Keratinocyte (primary cell): ENCODE results near the gene DDIT4L. TPM values are rescaled to one million over a fixed set of nuclear protein-coding genes. Genes with fewer than 3 reads are reported as not detected.

Experiments
- DNase-seq: peaks from one replicate; pipeline ENCODE4 v3.0.0-alpha.2; 2011; ENCODE audit warnings: low read depth, missing footprints, low spot score
- FAIRE-seq: peaks from 2 replicates; lab custom pipeline; 2011; peaks lifted over from hg19 to GRCh38; lab: Jason Lieb, UNC
- H2AFZ ChIP-seq: 2 replicates; pipeline ENCODE4 v1.6.0; 2012; ENCODE audit warnings: low read length, control low read depth, inconsistent platforms; ENCODE audit not compliant: control insufficient read depth
- H3K27ac ChIP-seq: 2 replicates; pipeline ENCODE4 v1.5.1; 2011; ENCODE audit warnings: low read length; ENCODE audit not compliant: control insufficient read depth, insufficient read depth
- H3K27me3 ChIP-seq: 3 replicates; pipeline ENCODE4 v1.6.0; 2011; ENCODE audit warnings: low read length; ENCODE audit not compliant: control insufficient read depth, insufficient read depth; ENCODE audit errors: extremely low read depth
- H3K36me3 ChIP-seq, 2 experiments: 2 replicates in 1 of 2; 3 replicates in 1 of 2; pipeline ENCODE4 v1.5.1; 2011; ENCODE audit warnings: low read length in 2 of 2, mild to moderate bottlenecking in 1 of 2; ENCODE audit not compliant: control insufficient read depth in 2 of 2, insufficient read depth in 2 of 2; ENCODE audit errors: extremely low read depth in 1 of 2
- H3K4me1 ChIP-seq: 3 replicates; pipeline ENCODE4 v1.5.1; 2011; ENCODE audit warnings: low read length; ENCODE audit not compliant: control insufficient read depth, insufficient read depth; ENCODE audit errors: extremely low read depth
- H3K4me2 ChIP-seq: 3 replicates; pipeline ENCODE4 v1.6.0; 2011; ENCODE audit warnings: low read depth, low read length; ENCODE audit not compliant: control insufficient read depth, insufficient read depth; ENCODE audit errors: extremely low read depth
- H3K4me3 ChIP-seq, 3 experiments: fragments of 200-600 bp in 1 of 3; sonication (generic) in 1 of 3; 2 replicates in 2 of 3; 3 replicates in 1 of 3; pipeline ENCODE4 v1.5.1; 2011 to 2016; ENCODE audit warnings: low read length in 3 of 3, mild to moderate bottlenecking in 3 of 3, control low read depth in 2 of 3, inconsistent platforms in 1 of 3, low read depth in 1 of 3, mixed read lengths in 1 of 3, mixed run types in 1 of 3, moderate library complexity in 1 of 3; ENCODE audit not compliant: control insufficient read depth in 2 of 3, insufficient read depth in 2 of 3; ENCODE audit errors: extremely low read depth in 1 of 3
- H3K79me2 ChIP-seq: 2 replicates; pipeline ENCODE4 v1.6.0; 2012; ENCODE audit warnings: low read length; ENCODE audit not compliant: control insufficient read depth, insufficient read depth
- H3K9ac ChIP-seq: 3 replicates; pipeline ENCODE4 v1.6.0; 2011; ENCODE audit warnings: low read length; ENCODE audit not compliant: control insufficient read depth, insufficient read depth; ENCODE audit errors: extremely low read depth
- H3K9me1 ChIP-seq: 3 replicates; pipeline ENCODE4 v1.6.0; 2011; ENCODE audit warnings: low read length; ENCODE audit not compliant: control insufficient read depth, insufficient read depth; ENCODE audit errors: extremely low read depth
- H3K9me3 ChIP-seq: 2 replicates; pipeline ENCODE4 v1.5.1; 2012; ENCODE audit warnings: low read depth, low read length; ENCODE audit not compliant: control insufficient read depth
- H4K20me1 ChIP-seq: 3 replicates; pipeline ENCODE4 v1.6.0; 2011; ENCODE audit warnings: low read length; ENCODE audit not compliant: control insufficient read depth, insufficient read depth; ENCODE audit errors: extremely low read depth
- EZH2 ChIP-seq: IDR thresholded peaks from one replicate; pipeline ENCODE4 v1.6.1; 2012; ENCODE audit warnings: inconsistent platforms, mild to moderate bottlenecking, low read length, moderate library complexity
- dilution Hi-C: fragments of 300-500 bp; cut with MboI; formaldehyde crosslinking; loops from one replicate; pipeline ENCODE4 v1.7.0; 2020; ENCODE audit warnings: low sequenced_read_pairs; ENCODE audit not compliant: extremely low pct_ligation_motif_present
- polyA plus RNA-seq, 5 experiments: library from polyadenylated mRNA; depleted of rRNA in 3 of 5; stranded (reverse) in 3 of 5; stranded (forward) in 1 of 5; unstranded in 1 of 5; fragments of >200 nt; gene quantifications; 1 replicate in 1 of 5; 2 replicates in 3 of 5; 3 replicates in 1 of 5; pipeline versions ENCODE4 v1.2.1 to v1.2.3, GENCODE V29; 2011 to 2012; ENCODE audit warnings: missing spikeins in 2 of 5, low read depth in 1 of 5, low replicate concordance in 1 of 5
- TF ChIP-seq, protein P1 (sequence below), 3 experiments: IDR thresholded peaks in 1 of 3; conservative IDR thresholded peaks in 1 of 3; optimal IDR thresholded peaks in 1 of 3; 2 replicates in 2 of 3; 3 replicates in 1 of 3; pipeline versions ENCODE3 to v1.5.1; 2011; ENCODE audit warnings: low read length in 3 of 3, mild to moderate bottlenecking in 3 of 3, moderate library complexity in 2 of 3, control low read depth in 1 of 3, inconsistent platforms in 1 of 3; ENCODE audit not compliant: insufficient read depth in 2 of 3; ENCODE audit errors: extremely low read depth in 1 of 3

Gene DDIT4L
- polyA plus RNA-seq, 1 donor (not counting 4 experiments of a cell fraction or from before 2014, with no cell fraction given): 0.46 TPM

DNA sequence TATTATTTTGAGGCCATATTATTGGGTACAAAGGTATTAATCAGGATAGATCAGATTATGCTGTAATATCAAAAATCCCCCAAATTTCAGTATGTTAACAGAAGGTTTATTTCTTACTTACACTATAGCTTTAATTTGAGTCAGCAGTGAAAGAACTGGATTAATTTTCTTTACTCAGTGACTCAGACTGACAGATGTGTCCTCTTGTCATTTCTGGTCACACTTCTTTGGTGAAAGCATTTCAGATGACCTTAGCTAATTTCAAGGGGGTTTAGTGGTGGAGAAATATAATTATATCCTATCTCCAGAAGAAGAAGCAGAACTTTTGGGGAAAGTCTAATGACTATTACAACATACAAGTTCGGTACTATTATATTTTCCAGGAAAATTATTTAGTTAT lies 12.4 kb downstream of the DDIT4L start:
- Histone ChIP-seq H3K9me3 (no peaks in the 10 kb centered on the region), H3K9ac (no peak overlapping the region), H3K36me3 (no peaks in the 10 kb centered on the region), H3K4me3 (no peak overlapping the region), H3K27me3 (no peaks in the 10 kb centered on the region), H3K79me2 (no peaks in the 10 kb centered on the region), H3K4me1 (no peaks in the 10 kb centered on the region), H3K9me1 (no peaks in the 10 kb centered on the region), H2AFZ (no peak overlapping the region), H3K27ac (no peak overlapping the region), H4K20me1 (no peaks in the 10 kb centered on the region), H3K4me2 (no peak overlapping the region)
- dilution Hi-C loops: no loop called here
- no peak for TF ChIP-seq EZH2
- TF ChIP-seq, protein P1, sequence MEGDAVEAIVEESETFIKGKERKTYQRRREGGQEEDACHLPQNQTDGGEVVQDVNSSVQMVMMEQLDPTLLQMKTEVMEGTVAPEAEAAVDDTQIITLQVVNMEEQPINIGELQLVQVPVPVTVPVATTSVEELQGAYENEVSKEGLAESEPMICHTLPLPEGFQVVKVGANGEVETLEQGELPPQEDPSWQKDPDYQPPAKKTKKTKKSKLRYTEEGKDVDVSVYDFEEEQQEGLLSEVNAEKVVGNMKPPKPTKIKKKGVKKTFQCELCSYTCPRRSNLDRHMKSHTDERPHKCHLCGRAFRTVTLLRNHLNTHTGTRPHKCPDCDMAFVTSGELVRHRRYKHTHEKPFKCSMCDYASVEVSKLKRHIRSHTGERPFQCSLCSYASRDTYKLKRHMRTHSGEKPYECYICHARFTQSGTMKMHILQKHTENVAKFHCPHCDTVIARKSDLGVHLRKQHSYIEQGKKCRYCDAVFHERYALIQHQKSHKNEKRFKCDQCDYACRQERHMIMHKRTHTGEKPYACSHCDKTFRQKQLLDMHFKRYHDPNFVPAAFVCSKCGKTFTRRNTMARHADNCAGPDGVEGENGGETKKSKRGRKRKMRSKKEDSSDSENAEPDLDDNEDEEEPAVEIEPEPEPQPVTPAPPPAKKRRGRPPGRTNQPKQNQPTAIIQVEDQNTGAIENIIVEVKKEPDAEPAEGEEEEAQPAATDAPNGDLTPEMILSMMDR (optimal IDR thresholded peaks at IDR 0.05 in 1 of 3, IDR thresholded peaks at IDR 0.05 in 1 of 3, conservative IDR thresholded peaks at IDR 0.05 in 1 of 3; ENCODE audit: extremely low read depth in 1 of 3, insufficient read depth in 2 of 3, low read length in 3 of 3): no peak
- DNase-seq (no peak), FAIRE-seq (no peak)

DNA sequence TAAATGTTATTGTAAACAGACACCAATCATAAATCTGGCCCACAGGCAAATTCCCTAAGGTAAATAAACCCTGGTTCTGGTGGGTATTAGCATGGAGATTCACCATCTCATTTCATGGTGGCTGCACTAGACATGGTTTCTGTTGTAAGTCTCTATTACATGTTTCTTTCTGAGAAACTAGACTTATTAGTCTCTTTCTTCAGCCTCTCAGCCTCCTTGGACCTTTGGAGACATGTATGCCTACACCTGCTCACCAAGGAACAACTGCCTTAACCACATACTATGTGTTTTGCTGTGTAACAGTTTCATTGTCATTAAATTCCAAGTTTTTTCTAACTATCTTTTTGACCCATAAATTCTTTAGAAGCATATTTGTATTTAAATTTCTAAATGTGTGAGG lies 13.1 kb downstream of the DDIT4L start:
- Histone ChIP-seq H3K27ac (no peak overlapping the region), H3K4me1 (no peaks in the 10 kb centered on the region), H4K20me1 (no peaks in the 10 kb centered on the region), H3K4me3 (no peak overlapping the region), H3K36me3 (no peaks in the 10 kb centered on the region), H3K27me3 (no peaks in the 10 kb centered on the region), H3K9ac (no peak overlapping the region), H3K4me2 (no peak overlapping the region), H2AFZ (no peak overlapping the region), H3K9me3 (no peaks in the 10 kb centered on the region), H3K79me2 (no peaks in the 10 kb centered on the region), H3K9me1 (no peaks in the 10 kb centered on the region)
- TF ChIP-seq EZH2: no peak
- TF ChIP-seq, protein P1 (optimal IDR thresholded peaks at IDR 0.05 in 1 of 3, IDR thresholded peaks at IDR 0.05 in 1 of 3, conservative IDR thresholded peaks at IDR 0.05 in 1 of 3; ENCODE audit: extremely low read depth in 1 of 3, insufficient read depth in 2 of 3, low read length in 3 of 3): no peak
- FAIRE-seq: no peak
- no peak for DNase-seq
- dilution Hi-C loops: no loop called here
